Dedifferentiated amniotic fluid mesenchymal stem cell (primary cell): ENCODE data around the gene EDAR.

Experiments
- DNase-seq: peaks from one replicate; pipeline ENCODE4 v3.0.0-alpha.2; 2016; ENCODE audit errors: extremely low spot score

EDAR gene

GRCh38 chr2:108988796-108989713, at the start of gene EDAR:
Gene EDAR (minus strand): TSS chr2:108989220. CDS start chr2:108931014, 58,206 bp downstream.
- no peak for DNase-seq

GRCh38 chr2:109033171-109033570, 44.2 kb upstream of the EDAR start:
- no peak for DNase-seq

GRCh38 chr2:109032229-109032820, 43.3 kb upstream of the EDAR start:
- DNase-seq = no peak

GRCh38 chr2:109031476-109032228, 42.6 kb upstream of the EDAR start:
- DNase-seq = no peak

- no peak for DNase-seq
These were observed 42.0 kb upstream of the EDAR start for GRCh38 chr2:109030870-109031475.

GRCh38 chr2:109029490-109030201, 40.6 kb upstream of the EDAR start:
- DNase-seq = no peak

- no peak for DNase-seq
These were observed 39.9 kb upstream of the EDAR start for GRCh38 chr2:109028738-109029489.

GRCh38 chr2:109028277-109028676, 39.3 kb upstream of the EDAR start:
- no peak for DNase-seq

- no peak for DNase-seq
These were observed 38.7 kb upstream of the EDAR start for GRCh38 chr2:109027702-109028101.

- no peak for DNase-seq
These were observed 35.5 kb upstream of the EDAR start for GRCh38 chr2:109024477-109024876.

GRCh38 chr2:109021895-109022300, 32.9 kb upstream of the EDAR start:
- no peak for DNase-seq

GRCh38 chr2:109020217-109020637, 31.2 kb upstream of the EDAR start:
- DNase-seq = no peak

GRCh38 chr2:109018452-109018851, 29.4 kb upstream of the EDAR start:
- DNase-seq = no peak

- DNase-seq = no peak
These were observed 28.0 kb upstream of the EDAR start for GRCh38 chr2:109017017-109017416.

- DNase-seq = no peak
These were observed 27.4 kb upstream of the EDAR start for GRCh38 chr2:109016376-109016775.

GRCh38 chr2:109014476-109014875, 25.5 kb upstream of the EDAR start:
- no peak for DNase-seq

- no peak for DNase-seq
These were observed 24.0 kb upstream of the EDAR start for GRCh38 chr2:109013051-109013450.

- no peak for DNase-seq
These were observed 21.0 kb upstream of the EDAR start for GRCh38 chr2:109009920-109010610.

- DNase-seq = no peak
These were observed 18.0 kb upstream of the EDAR start for GRCh38 chr2:109006971-109007370.

- DNase-seq = no peak
These were observed 16.7 kb upstream of the EDAR start for GRCh38 chr2:109005686-109006204.
